ENCODE measurements around the gene PRKCE. TPM values are rescaled to one million over a fixed set of nuclear protein-coding genes. Genes with fewer than 3 reads are reported as not detected.

Gene PRKCE
- total RNA-seq, 1 experiment from 2014 or later: 17.7 TPM

DNA sequence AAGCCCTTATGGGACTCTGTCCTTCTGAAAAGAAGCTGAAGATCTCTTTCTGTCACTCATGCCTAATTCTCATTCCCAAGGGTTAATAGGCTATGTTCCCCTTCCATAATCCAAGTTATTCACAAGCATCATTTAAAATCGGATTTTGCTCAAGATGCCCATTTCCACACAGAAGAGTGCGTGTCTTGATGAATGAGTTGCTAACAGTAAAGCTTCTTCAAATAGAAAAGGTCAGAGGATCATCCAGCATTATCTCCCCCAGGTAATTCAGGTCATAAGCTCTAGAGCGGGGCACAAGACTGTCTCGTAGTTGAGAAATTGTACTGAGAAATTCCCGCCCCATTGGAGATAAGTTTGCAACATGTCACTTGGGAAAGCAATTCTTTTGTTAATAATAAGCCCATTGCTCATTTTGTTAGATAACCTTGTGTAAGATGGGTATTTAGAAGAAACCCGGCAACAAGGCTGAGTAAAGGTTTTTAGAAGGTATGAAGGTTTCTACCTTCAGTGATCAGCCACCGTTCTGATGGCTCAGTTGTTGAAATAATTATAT lies 355.1 kb downstream of the PRKCE start:
- no peaks in the 10 kb centered on the region for H3K9me3 Mint-ChIP-seq (ENCODE audit: low read depth, unreplicated experiment)
- CTCF ChIA-PET: interaction anchor here (0.5 to 0.6 kb wide), 2 partner anchors 56 to 960 kb away, joined by 3 read pairs; no protein-coding TSS in a partner anchor
- H3K4me3 Mint-ChIP-seq (ENCODE audit: low read depth, unreplicated experiment): no peak overlapping the region
- no TSS peak for BruUV-seq (replicated peaks)
- no peaks in the 10 kb centered on the region for H3K36me3 Mint-ChIP-seq (ENCODE audit: insufficient read depth, unreplicated experiment)
- no peak for DNase-seq
- no peaks in the 10 kb centered on the region for H3K27me3 Mint-ChIP-seq (ENCODE audit: unreplicated experiment)
- no peak for TF ChIP-seq CTCF (IDR thresholded peaks at IDR 0.05; ENCODE audit: unreplicated experiment)
- H3K4me1 Mint-ChIP-seq (ENCODE audit: low read depth, unreplicated experiment): no peaks in the 10 kb centered on the region
- intact Hi-C loops (cut with micrococcal nuclease; ENCODE audit: unreplicated experiment): no loop called here
- H3K27ac Mint-ChIP-seq (ENCODE audit: unreplicated experiment): no peak overlapping the region

GRCh38 chr2:46007412-46007811 lies 355.9 kb downstream of the PRKCE start:
- intact Hi-C loops (cut with micrococcal nuclease; ENCODE audit: unreplicated experiment): no loop called here
- H3K9me3 Mint-ChIP-seq (ENCODE audit: low read depth, unreplicated experiment): no peaks in the 10 kb centered on the region
- H3K27me3 Mint-ChIP-seq (ENCODE audit: unreplicated experiment): no peaks in the 10 kb centered on the region
- DNase-seq: no peak
- no peak overlapping the region for H3K4me3 Mint-ChIP-seq (ENCODE audit: low read depth, unreplicated experiment)
- H3K36me3 Mint-ChIP-seq (ENCODE audit: insufficient read depth, unreplicated experiment): no peaks in the 10 kb centered on the region
- CTCF ChIA-PET: no interaction called here
- H3K4me1 Mint-ChIP-seq (ENCODE audit: low read depth, unreplicated experiment): no peaks in the 10 kb centered on the region
- no TSS peak for BruUV-seq (replicated peaks)
- no peak for TF ChIP-seq CTCF (IDR thresholded peaks at IDR 0.05; ENCODE audit: unreplicated experiment)
- no peak overlapping the region for H3K27ac Mint-ChIP-seq (ENCODE audit: unreplicated experiment)

DNA sequence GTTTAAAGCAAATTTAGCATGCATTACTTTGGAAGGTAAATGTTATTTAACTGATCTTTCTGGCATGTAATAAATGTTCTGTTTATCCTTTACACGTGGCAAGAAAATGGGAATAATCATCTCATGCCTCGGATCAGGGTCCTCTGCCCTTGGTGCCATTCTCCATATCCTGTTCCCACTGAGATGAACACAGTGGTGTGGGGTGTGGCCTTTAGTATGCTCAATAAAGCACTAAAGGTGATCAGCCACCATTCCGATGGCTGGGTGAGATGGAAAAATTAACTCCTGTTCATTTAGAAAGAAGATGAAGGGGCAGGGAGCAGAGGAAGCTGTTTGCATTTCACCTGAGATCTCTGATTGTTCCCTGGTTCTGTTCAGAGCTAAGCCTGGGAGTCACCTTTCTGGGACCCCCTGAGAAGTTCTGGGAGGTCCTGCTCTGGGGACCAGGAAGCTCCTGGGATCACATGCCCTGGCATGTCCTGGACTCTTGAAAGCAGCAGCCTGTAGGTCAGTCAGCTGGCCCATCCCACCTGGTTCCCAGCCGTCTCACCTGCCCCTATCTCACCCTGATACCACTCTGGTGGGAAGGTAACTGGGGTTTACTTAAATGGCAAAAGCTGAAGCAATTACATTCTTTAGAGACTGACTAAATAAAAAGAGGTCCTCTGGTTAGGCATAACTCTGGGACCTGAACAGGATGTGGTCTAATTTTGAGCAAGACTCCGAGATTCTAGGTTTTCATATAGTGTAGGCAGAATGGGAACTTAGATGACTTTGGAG lies 356.8 kb downstream of the PRKCE start:
- DNase-seq: no peak
- Mint-ChIP-seq H3K36me3 (ENCODE audit: insufficient read depth, unreplicated experiment) (peaks cover 4% of the 10 kb centered on the region), H3K27me3 (ENCODE audit: unreplicated experiment) (no peaks in the 10 kb centered on the region), H3K9me3 (ENCODE audit: low read depth, unreplicated experiment) (no peaks in the 10 kb centered on the region), H3K4me3 (ENCODE audit: low read depth, unreplicated experiment) (no peak overlapping the region), H3K27ac (ENCODE audit: unreplicated experiment) (no peak overlapping the region), H3K4me1 (ENCODE audit: low read depth, unreplicated experiment) (no peaks in the 10 kb centered on the region)
- CTCF ChIA-PET: no interaction called here
- no peak for TF ChIP-seq CTCF (IDR thresholded peaks at IDR 0.05; ENCODE audit: unreplicated experiment)
- intact Hi-C loops (cut with micrococcal nuclease; ENCODE audit: unreplicated experiment): no loop called here
- no TSS peak for BruUV-seq (replicated peaks)

- BruUV-seq (replicated peaks): no TSS peak
- TF ChIP-seq CTCF (IDR thresholded peaks at IDR 0.05; ENCODE audit: unreplicated experiment): no peak
- no peaks in the 10 kb centered on the region for H3K27me3 Mint-ChIP-seq (ENCODE audit: unreplicated experiment)
- peaks cover 5% of the 10 kb centered on the region for H3K36me3 Mint-ChIP-seq (ENCODE audit: insufficient read depth, unreplicated experiment)
- CTCF ChIA-PET: no interaction called here
- DNase-seq: no peak
- H3K4me1 Mint-ChIP-seq (ENCODE audit: low read depth, unreplicated experiment): no peaks in the 10 kb centered on the region
- no peak overlapping the region for H3K27ac Mint-ChIP-seq (ENCODE audit: unreplicated experiment)
- H3K9me3 Mint-ChIP-seq (ENCODE audit: low read depth, unreplicated experiment): no peaks in the 10 kb centered on the region
- no peak overlapping the region for H3K4me3 Mint-ChIP-seq (ENCODE audit: low read depth, unreplicated experiment)
- intact Hi-C loops (cut with micrococcal nuclease; ENCODE audit: unreplicated experiment): no loop called here
Observed at GRCh38 chr2:46009315-46009714, 357.8 kb downstream of the PRKCE start.

Measured in Calu3 (cell line).